OCI-LY3 (cell line): ENCODE results near the gene CAB39.

Experiments
- EZH2phosphoT487 ChIP-seq: fragments of 200-600 bp; shearing (Covaris generic); IDR thresholded peaks from 2 replicates; pipeline ENCODE4 v1.6.1; 2018; ENCODE audit warnings: antibody characterized with exemption, mixed run types, low read depth
- TF ChIP-seq, protein P1 (sequence below): fragments of 200-600, 300-600 bp; sonication (generic); IDR thresholded peaks from 2 replicates; pipeline ENCODE4 v1.5.1; 2014; ENCODE audit warnings: antibody characterized with exemption, low read length, low read depth

DNA sequence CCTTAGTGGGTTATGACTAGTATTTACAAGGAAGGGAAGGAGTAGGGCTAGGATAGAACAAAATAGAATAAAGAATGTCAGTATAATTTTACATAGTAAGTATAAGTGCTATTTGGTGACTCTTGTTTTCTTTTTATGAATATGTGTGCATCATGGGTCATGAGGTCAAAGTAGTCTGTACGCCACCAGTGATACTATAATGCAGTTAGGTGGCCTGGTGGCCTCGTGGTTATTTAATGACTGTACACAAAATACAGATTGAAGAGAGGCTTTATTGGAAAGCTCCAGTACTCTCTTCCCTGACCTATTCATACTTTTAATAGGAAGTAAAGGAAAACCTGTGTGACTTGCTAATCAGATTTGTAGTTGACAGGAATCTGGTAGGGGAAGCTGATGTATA lies 27.3 kb downstream of the CAB39 start:
- TF ChIP-seq, protein P1, sequence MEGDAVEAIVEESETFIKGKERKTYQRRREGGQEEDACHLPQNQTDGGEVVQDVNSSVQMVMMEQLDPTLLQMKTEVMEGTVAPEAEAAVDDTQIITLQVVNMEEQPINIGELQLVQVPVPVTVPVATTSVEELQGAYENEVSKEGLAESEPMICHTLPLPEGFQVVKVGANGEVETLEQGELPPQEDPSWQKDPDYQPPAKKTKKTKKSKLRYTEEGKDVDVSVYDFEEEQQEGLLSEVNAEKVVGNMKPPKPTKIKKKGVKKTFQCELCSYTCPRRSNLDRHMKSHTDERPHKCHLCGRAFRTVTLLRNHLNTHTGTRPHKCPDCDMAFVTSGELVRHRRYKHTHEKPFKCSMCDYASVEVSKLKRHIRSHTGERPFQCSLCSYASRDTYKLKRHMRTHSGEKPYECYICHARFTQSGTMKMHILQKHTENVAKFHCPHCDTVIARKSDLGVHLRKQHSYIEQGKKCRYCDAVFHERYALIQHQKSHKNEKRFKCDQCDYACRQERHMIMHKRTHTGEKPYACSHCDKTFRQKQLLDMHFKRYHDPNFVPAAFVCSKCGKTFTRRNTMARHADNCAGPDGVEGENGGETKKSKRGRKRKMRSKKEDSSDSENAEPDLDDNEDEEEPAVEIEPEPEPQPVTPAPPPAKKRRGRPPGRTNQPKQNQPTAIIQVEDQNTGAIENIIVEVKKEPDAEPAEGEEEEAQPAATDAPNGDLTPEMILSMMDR: no peak
- TF ChIP-seq EZH2phosphoT487: no peak
